MM.1S (cell line): ENCODE results near the gene PFDN1.

ENCODE experiments used
- DNase-seq: peaks from one replicate; pipeline ENCODE4 v3.0.0-alpha.2; 2015
- H2AFZ ChIP-seq: fragments of 300-600 bp; sonication (generic); 2 replicates; pipeline ENCODE4 v1.6.0; 2016; ENCODE audit warnings: antibody characterized with exemption, low read length
- H3F3A ChIP-seq: fragments of 300-600 bp; sonication (generic); 2 replicates; pipeline ENCODE4 v1.6.1; 2016; ENCODE audit warnings: mild to moderate bottlenecking, antibody characterized with exemption, low read length, moderate library complexity, mixed read lengths; ENCODE audit not compliant: insufficient read depth
- H3K27ac ChIP-seq: fragments of 300-600 bp; sonication (generic); 2 replicates; pipeline ENCODE4 v1.5.1; 2016; ENCODE audit warnings: mild to moderate bottlenecking, low read length
- H3K27me3 ChIP-seq: fragments of 300-600 bp; sonication (generic); replicated peaks from 2 replicates; pipeline ENCODE4 v1.6.0; 2016; ENCODE audit warnings: low read length; ENCODE audit not compliant: insufficient read depth
- H3K36me3 ChIP-seq: fragments of 300-600 bp; sonication (generic); replicated peaks from 2 replicates; pipeline ENCODE4 v1.6.1; 2016; ENCODE audit warnings: mild to moderate bottlenecking, low read length, mixed read lengths; ENCODE audit not compliant: insufficient read depth
- H3K4me1 ChIP-seq: fragments of 300-600 bp; sonication (generic); 2 replicates; pipeline ENCODE4 v1.6.1; 2016; ENCODE audit warnings: low read length, mixed read lengths
- H3K4me2 ChIP-seq: fragments of 300-600 bp; sonication (generic); 2 replicates; pipeline ENCODE4 v1.6.0; 2016; ENCODE audit warnings: low read depth, low read length
- H3K4me3 ChIP-seq: fragments of 300-600 bp; sonication (generic); 2 replicates; pipeline ENCODE4 v1.5.1; 2016; ENCODE audit warnings: low read length, mixed read lengths
- H3K79me2 ChIP-seq: fragments of 300-600 bp; sonication (generic); 2 replicates; pipeline ENCODE4 v1.6.1; 2016; ENCODE audit warnings: mixed run types, low read length, mixed read lengths
- H3K9ac ChIP-seq: fragments of 300-600 bp; sonication (generic); 2 replicates; pipeline ENCODE4 v1.6.1; 2016; ENCODE audit warnings: low read length, mixed read lengths
- H3K9me2 ChIP-seq: fragments of 300-600 bp; sonication (generic); replicated peaks from 2 replicates; pipeline ENCODE4 v1.6.1; 2016; ENCODE audit warnings: mild to moderate bottlenecking, low read length, mixed read lengths; ENCODE audit not compliant: insufficient read depth
- H3K9me3 ChIP-seq: fragments of 300-600 bp; sonication (generic); replicated peaks from 2 replicates; pipeline ENCODE4 v1.6.1; 2016; ENCODE audit warnings: mild to moderate bottlenecking, low read length, mixed read lengths; ENCODE audit not compliant: insufficient read depth
- H4K20me1 ChIP-seq: fragments of 300-600 bp; sonication (generic); 2 replicates; pipeline ENCODE4 v1.6.1; 2016; ENCODE audit warnings: mild to moderate bottlenecking, low read length, moderate library complexity, mixed read lengths; ENCODE audit not compliant: insufficient read depth
- CTCF ChIP-seq: fragments of 300-600 bp; sonication (generic); IDR thresholded peaks from 2 replicates; pipeline ENCODE4 v1.5.1; 2016; ENCODE audit warnings: antibody characterized with exemption, low read length, mixed read lengths
- EZH2 ChIP-seq: fragments of 300-600 bp; sonication (generic); optimal IDR thresholded peaks from 2 replicates; pipeline ENCODE3; 2017; ENCODE audit warnings: low read depth, mild to moderate bottlenecking, antibody characterized with exemption, low read length, mixed read lengths
- EZH2phosphoT487 ChIP-seq: fragments of 300-600 bp; sonication (generic); IDR thresholded peaks from 2 replicates; pipeline ENCODE4 v1.6.1; 2018; ENCODE audit warnings: antibody characterized with exemption, low read length

PFDN1 gene

GRCh38 chr5:140225396-140225795 is 77.5 kb downstream of the PFDN1 start:
- no peaks in the 10 kb centered on the region for H3K27me3 ChIP-seq
- no peaks in the 10 kb centered on the region for H3K9me3 ChIP-seq
- DNase-seq: no peak
- H3K36me3 ChIP-seq: no peaks in the 10 kb centered on the region
- H3F3A ChIP-seq: 0 out of 2 replicates have a peak, but pooled peaks cover 3% of the 10 kb centered on the region
- H2AFZ ChIP-seq: no peak overlapping the region
- H3K4me1 ChIP-seq: peaks cover 15% of the 10 kb centered on the region
- H3K4me2 ChIP-seq: no peak overlapping the region
- TF ChIP-seq EZH2phosphoT487 (no peak), CTCF (no peak), EZH2 (no peak)
- H3K79me2 ChIP-seq: no peaks in the 10 kb centered on the region
- H3K9ac ChIP-seq: no peak overlapping the region
- H4K20me1 ChIP-seq: no peaks in the 10 kb centered on the region
- no peak overlapping the region for H3K4me3 ChIP-seq
- no peak overlapping the region for H3K27ac ChIP-seq
- H3K9me2 ChIP-seq: no peaks in the 10 kb centered on the region

- no peak overlapping the region for H3K4me2 ChIP-seq
- no peaks in the 10 kb centered on the region for H3K36me3 ChIP-seq
- no peaks in the 10 kb centered on the region for H3K9me2 ChIP-seq
- H3F3A ChIP-seq: 0 out of 2 replicates have a peak, but pooled peaks cover 3% of the 10 kb centered on the region
- H3K79me2 ChIP-seq: no peaks in the 10 kb centered on the region
- no peak for DNase-seq
- H3K4me3 ChIP-seq: no peak overlapping the region
- TF ChIP-seq EZH2phosphoT487: no peak
- no peak for TF ChIP-seq EZH2
- no peak for TF ChIP-seq CTCF
- H3K9ac ChIP-seq: no peak overlapping the region
- no peaks in the 10 kb centered on the region for H3K9me3 ChIP-seq
- H3K27me3 ChIP-seq: no peaks in the 10 kb centered on the region
- peaks cover 22% of the 10 kb centered on the region for H3K4me1 ChIP-seq
- H3K27ac ChIP-seq: no peak overlapping the region
- no peaks in the 10 kb centered on the region for H4K20me1 ChIP-seq
- no peak overlapping the region for H2AFZ ChIP-seq
Observed at GRCh38 chr5:140224658-140225057, 78.2 kb downstream of the PFDN1 start.

- no peak overlapping the region for H2AFZ ChIP-seq
- peaks cover 24% of the 10 kb centered on the region for H3K4me1 ChIP-seq
- no peaks in the 10 kb centered on the region for H3K27me3 ChIP-seq
- H3K4me2 ChIP-seq: no peak overlapping the region
- TF ChIP-seq EZH2 (no peak), CTCF (no peak), EZH2phosphoT487 (no peak)
- no peaks in the 10 kb centered on the region for H3K79me2 ChIP-seq
- H3K36me3 ChIP-seq: no peaks in the 10 kb centered on the region
- H3K9ac ChIP-seq: no peak overlapping the region
- no peak overlapping the region for H3K4me3 ChIP-seq
- H3K9me3 ChIP-seq: no peaks in the 10 kb centered on the region
- 0 out of 2 replicates have a peak, but pooled peaks cover 3% of the 10 kb centered on the region for H3F3A ChIP-seq
- no peak for DNase-seq
- H3K9me2 ChIP-seq: no peaks in the 10 kb centered on the region
- no peak overlapping the region for H3K27ac ChIP-seq
- H4K20me1 ChIP-seq: no peaks in the 10 kb centered on the region
Observed at GRCh38 chr5:140223567-140223966, 79.3 kb downstream of the PFDN1 start.
